Suprapubic skin (tissue), 3 donors: ENCODE measurements around the gene HHEX.

Source experiments
- POLR2A ChIP-seq, 2 donors: fragments of 450-650 bp; IDR thresholded peaks; one replicate each; pipeline ENCODE4 v1.6.1; 2017; ENCODE audit warnings: antibody characterized with exemption in 2 of 2, mild to moderate bottlenecking in 2 of 2, moderate library complexity in 2 of 2
- TF ChIP-seq, protein P1 (sequence below), 2 donors: fragments of 200-600 bp in 1 of 2; fragments of 450-650 bp in 1 of 2; sonication (generic) in 1 of 2; IDR thresholded peaks; one replicate each; pipeline ENCODE4 v1.5.1; 2016 to 2019; ENCODE audit warnings: antibody characterized with exemption in 2 of 2, mild to moderate bottlenecking in 1 of 2, moderate library complexity in 1 of 2

GRCh38 chr10:92727550-92727949 is 37.8 kb downstream of the HHEX start:
- TF ChIP-seq, protein P1, sequence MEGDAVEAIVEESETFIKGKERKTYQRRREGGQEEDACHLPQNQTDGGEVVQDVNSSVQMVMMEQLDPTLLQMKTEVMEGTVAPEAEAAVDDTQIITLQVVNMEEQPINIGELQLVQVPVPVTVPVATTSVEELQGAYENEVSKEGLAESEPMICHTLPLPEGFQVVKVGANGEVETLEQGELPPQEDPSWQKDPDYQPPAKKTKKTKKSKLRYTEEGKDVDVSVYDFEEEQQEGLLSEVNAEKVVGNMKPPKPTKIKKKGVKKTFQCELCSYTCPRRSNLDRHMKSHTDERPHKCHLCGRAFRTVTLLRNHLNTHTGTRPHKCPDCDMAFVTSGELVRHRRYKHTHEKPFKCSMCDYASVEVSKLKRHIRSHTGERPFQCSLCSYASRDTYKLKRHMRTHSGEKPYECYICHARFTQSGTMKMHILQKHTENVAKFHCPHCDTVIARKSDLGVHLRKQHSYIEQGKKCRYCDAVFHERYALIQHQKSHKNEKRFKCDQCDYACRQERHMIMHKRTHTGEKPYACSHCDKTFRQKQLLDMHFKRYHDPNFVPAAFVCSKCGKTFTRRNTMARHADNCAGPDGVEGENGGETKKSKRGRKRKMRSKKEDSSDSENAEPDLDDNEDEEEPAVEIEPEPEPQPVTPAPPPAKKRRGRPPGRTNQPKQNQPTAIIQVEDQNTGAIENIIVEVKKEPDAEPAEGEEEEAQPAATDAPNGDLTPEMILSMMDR (IDR thresholded peaks at IDR 0.05), result no peak
- TF ChIP-seq POLR2A (IDR thresholded peaks at IDR 0.05), result no peak
